GM12891 (cell line): ENCODE measurements around the gene SYNCRIP.
"Not testable (repeated sequence)": the region's sequence is repeated elsewhere in the genome, so short reads cannot be mapped to it uniquely, and the experiment has no call there.

Experiments
- POLR2A ChIP-seq: IDR thresholded peaks from 2 replicates; pipeline ENCODE4 v1.6.1; 2011; ENCODE audit warnings: low read depth, low read length, control low read depth
- POLR2AphosphoS5 ChIP-seq: IDR thresholded peaks from 2 replicates; pipeline ENCODE4 v1.6.1; 2011; ENCODE audit warnings: low read depth, low read length, control low read depth

- TF ChIP-seq POLR2AphosphoS5, POLR2A: not testable (repeated sequence)
Measured at GRCh38 chr6:85631117-85631516, 11.6 kb downstream of the SYNCRIP start.
